Upper lobe of right lung (tissue), 1 donor: ENCODE data around the gene IL3. TPM values are rescaled to one million over a fixed set of nuclear protein-coding genes. Genes with fewer than 3 reads are reported as not detected.
"Not testable (repeated sequence)": the region's sequence is repeated elsewhere in the genome, so short reads cannot be mapped to it uniquely, and the experiment has no call there.

Experiments used
- ATAC-seq: fragments of 200-7000 bp; cut with Tn5 transposase; one replicate; pipeline ENCODE4 v1.9.1; 2020; ENCODE audit warnings: mild to moderate bottlenecking, moderate library complexity
- DNase-seq: peaks from one replicate; pipeline ENCODE4 v3.0.0-alpha.2; 2020
- H3K27ac ChIP-seq: fragments of 200-600 bp; one replicate; pipeline ENCODE4 v1.8.0; 2022
- H3K27me3 ChIP-seq: fragments of 200-600 bp; one replicate; pipeline ENCODE4 v1.8.0; 2022; ENCODE audit warnings: mild to moderate bottlenecking
- H3K36me3 ChIP-seq: fragments of 200-600 bp; one replicate; pipeline ENCODE4 v1.8.0; 2022
- H3K4me1 ChIP-seq: fragments of 200-600 bp; one replicate; pipeline ENCODE4 v1.8.0; 2022
- H3K4me3 ChIP-seq: fragments of 200-600 bp; one replicate; pipeline ENCODE4 v1.8.0; 2022; ENCODE audit warnings: mild to moderate bottlenecking
- H3K9me3 ChIP-seq: fragments of 200-600 bp; one replicate; pipeline ENCODE4 v1.8.0; 2022
- CTCF ChIP-seq: fragments of 200-600 bp; IDR thresholded peaks from one replicate; pipeline ENCODE4 v1.8.0; 2022; ENCODE audit warnings: antibody characterized with exemption
- intact Hi-C: fragments of 100-400 bp; cut with DNase I; formaldehyde crosslinking; loops from one replicate; pipeline ENCODE4 v1.11.0; 2022
- total RNA-seq: library from RNA; stranded (reverse); fragmentation: NEBNext Ultra II Directional; extraction: Animal tissue kit (Norgen Biotek cat#: 25700); gene quantifications from one replicate; pipeline ENCODE4 v1.2.1, GENCODE V29; 2021
- donor health status: DM: no; HTN: yes; CAD: no; lungs with severe emphysema.

IL3 gene
- total RNA-seq, 1 donor from 2014 or later = not detected

- H3K36me3 ChIP-seq = no peaks in the 10 kb centered on the region
- H3K27ac ChIP-seq = no peak overlapping the region
- no peak for TF ChIP-seq CTCF
- intact Hi-C loops = no loop called here
- no peaks in the 10 kb centered on the region for H3K9me3 ChIP-seq
- H3K4me1 ChIP-seq = peaks cover 18% of the 10 kb centered on the region
- no peak overlapping the region for H3K4me3 ChIP-seq
- DNase-seq = no peak
- H3K27me3 ChIP-seq = no peaks in the 10 kb centered on the region
- ATAC-seq = no peak
Measured at GRCh38 chr5:132103969-132104391, 43.5 kb downstream of the IL3 start.

- TF ChIP-seq CTCF = no peak
- Histone ChIP-seq H3K4me1 (peaks cover 18% of the 10 kb centered on the region), H3K9me3 (no peaks in the 10 kb centered on the region), H3K27ac (no peak overlapping the region), H3K36me3 (no peaks in the 10 kb centered on the region), H3K27me3 (no peaks in the 10 kb centered on the region), H3K4me3 (no peak overlapping the region)
- DNase-seq = no peak
- intact Hi-C loops = no loop called here
- no peak for ATAC-seq
Measured at GRCh38 chr5:132104556-132104955, 44.1 kb downstream of the IL3 start.

- TF ChIP-seq CTCF = no peak
- no peaks in the 10 kb centered on the region for H3K27me3 ChIP-seq
- no peaks in the 10 kb centered on the region for H3K9me3 ChIP-seq
- peaks cover 18% of the 10 kb centered on the region for H3K4me1 ChIP-seq
- H3K27ac ChIP-seq = no peak overlapping the region
- H3K36me3 ChIP-seq = no peaks in the 10 kb centered on the region
- no peak overlapping the region for H3K4me3 ChIP-seq
- ATAC-seq = no peak
- DNase-seq = no peak
- intact Hi-C loops = no loop called here
Measured at GRCh38 chr5:132105688-132106087, 45.2 kb downstream of the IL3 start.

GRCh38 chr5:132108495-132108894 is 48.0 kb downstream of the IL3 start:
- H3K36me3 ChIP-seq, DNase-seq, H3K4me1 ChIP-seq, H3K4me3 ChIP-seq, ATAC-seq, H3K27me3 ChIP-seq, H3K27ac ChIP-seq, intact Hi-C loops, H3K9me3 ChIP-seq: not testable (repeated sequence)

GRCh38 chr5:132108957-132109356 is 48.5 kb downstream of the IL3 start:
- H3K9me3 ChIP-seq, H3K4me1 ChIP-seq, H3K27ac ChIP-seq, H3K36me3 ChIP-seq, H3K27me3 ChIP-seq, intact Hi-C loops, H3K4me3 ChIP-seq, ATAC-seq, DNase-seq: not testable (repeated sequence)

GRCh38 chr5:132109494-132110053 is 49.1 kb downstream of the IL3 start:
- Histone ChIP-seq H3K36me3 (no peaks in the 10 kb centered on the region), H3K4me3 (no peak overlapping the region), H3K27me3 (no peaks in the 10 kb centered on the region), H3K9me3 (no peaks in the 10 kb centered on the region), H3K4me1 (no peaks in the 10 kb centered on the region), H3K27ac (no peak overlapping the region)
- intact Hi-C loops = no loop called here
- ATAC-seq = no peak
- no peak for DNase-seq
- TF ChIP-seq CTCF = no peak

GRCh38 chr5:132110195-132110594 is 49.7 kb downstream of the IL3 start:
- Histone ChIP-seq H3K4me1 (no peaks in the 10 kb centered on the region), H3K9me3 (no peaks in the 10 kb centered on the region), H3K27ac (no peak overlapping the region), H3K36me3 (no peaks in the 10 kb centered on the region), H3K4me3 (no peak overlapping the region), H3K27me3 (no peaks in the 10 kb centered on the region)
- intact Hi-C loops = no loop called here
- no peak for ATAC-seq
- TF ChIP-seq CTCF = no peak
- DNase-seq = no peak
